T-helper 17 cell (primary cell): Measurements from ENCODE around the gene KRT72. TPM values are rescaled to one million over a fixed set of nuclear protein-coding genes. Genes with fewer than 3 reads are reported as not detected.

ENCODE experiments used
- ATAC-seq: fragments of 150-1000 bp; cut with Tn5 transposase; 2 replicates; pipeline ENCODE4 v1.10.0; 2021; ENCODE audit warnings: mild to moderate bottlenecking, moderate library complexity
- DNase-seq, 3 donors: peaks; one replicate each; pipeline versions ENCODE4 v3.0.0 to v3.0.0-alpha.2; 2020 to 2021
- H3K9me3 ChIP-seq: one replicate; pipeline ENCODE4 v1.7.0; 2013; ENCODE audit warnings: low read length, mild to moderate bottlenecking; ENCODE audit not compliant: control insufficient read depth, poor library complexity, severe bottlenecking
- H3K27ac Mint-ChIP-seq: one replicate; pipeline ENCODE4 v1.8.0; 2022; ENCODE audit warnings: mild to moderate bottlenecking, moderate library complexity, mixed read lengths
- H3K27me3 Mint-ChIP-seq: one replicate; pipeline ENCODE4 v1.8.0; 2022; ENCODE audit warnings: mixed read lengths
- H3K36me3 Mint-ChIP-seq: one replicate; pipeline ENCODE4 v1.8.0; 2022; ENCODE audit warnings: low read depth, mixed read lengths
- H3K4me1 Mint-ChIP-seq: one replicate; pipeline ENCODE4 v1.8.0; 2022; ENCODE audit warnings: mild to moderate bottlenecking, mixed read lengths
- H3K4me3 Mint-ChIP-seq: one replicate; pipeline ENCODE4 v1.8.0; 2022; ENCODE audit warnings: mild to moderate bottlenecking, moderate library complexity, mixed read lengths
- total RNA-seq, 4 donors: library from RNA in 2 of 4; stranded (reverse) in 2 of 4; gene quantifications; one replicate each; pipeline ENCODE4 v1.2.3 and lab custom pipeline; 2022 to 2026

The KRT72 gene
- total RNA-seq, 2 donors from 2014 or later, result 0.60 to 1.6 TPM

- peaks cover 2% of the 10 kb centered on the region for H3K36me3 Mint-ChIP-seq
- H3K9me3 ChIP-seq, result no peaks in the 10 kb centered on the region
- peaks cover 31% of the 10 kb centered on the region for H3K27me3 Mint-ChIP-seq
- H3K4me1 Mint-ChIP-seq, result peaks cover 19% of the 10 kb centered on the region
- H3K4me3 Mint-ChIP-seq, result no peak overlapping the region
- DNase-seq (no peak), ATAC-seq (no peak)
- no peak overlapping the region for H3K27ac Mint-ChIP-seq
These were observed 26.3 kb upstream of the KRT72 start for GRCh38 chr12:52627395-52628110.

DNA sequence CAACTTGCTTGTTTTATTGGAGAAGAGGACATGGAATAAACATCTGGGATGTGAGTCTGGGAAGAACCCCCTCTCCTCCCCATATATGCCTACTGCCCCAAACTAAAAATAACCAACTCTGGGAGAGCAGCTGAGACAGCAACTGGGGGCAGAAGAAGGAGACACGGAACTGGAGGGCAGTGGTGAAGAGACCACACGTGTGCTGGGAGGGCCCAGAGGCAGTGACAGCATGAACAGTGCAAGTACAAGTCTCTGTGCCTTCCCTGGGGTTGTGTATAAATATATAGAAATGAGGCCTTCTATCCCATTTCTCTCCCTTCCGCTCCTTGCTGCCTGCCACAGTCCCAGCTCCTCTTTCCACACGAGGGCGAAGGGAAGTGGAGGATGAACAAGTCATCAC, 21.1 kb upstream of the KRT72 start:
- H3K27ac Mint-ChIP-seq, result no peak overlapping the region
- H3K27me3 Mint-ChIP-seq, result peaks cover 29% of the 10 kb centered on the region
- peaks cover 7% of the 10 kb centered on the region for H3K36me3 Mint-ChIP-seq
- DNase-seq, result no peak
- H3K4me3 Mint-ChIP-seq, result no peak overlapping the region
- H3K4me1 Mint-ChIP-seq, result peaks cover 5% of the 10 kb centered on the region
- H3K9me3 ChIP-seq, result no peaks in the 10 kb centered on the region
- ATAC-seq, result no peak

- Mint-ChIP-seq H3K4me1 (peaks cover 21% of the 10 kb centered on the region), H3K27me3 (peaks cover 48% of the 10 kb centered on the region), H3K27ac (no peak overlapping the region), H3K4me3 (no peak overlapping the region), H3K36me3 (peaks cover 9% of the 10 kb centered on the region)
- H3K9me3 ChIP-seq, result no peaks in the 10 kb centered on the region
- DNase-seq (no peak), ATAC-seq (no peak)
These were observed 17.6 kb upstream of the KRT72 start for GRCh38 chr12:52618866-52619265.

DNA sequence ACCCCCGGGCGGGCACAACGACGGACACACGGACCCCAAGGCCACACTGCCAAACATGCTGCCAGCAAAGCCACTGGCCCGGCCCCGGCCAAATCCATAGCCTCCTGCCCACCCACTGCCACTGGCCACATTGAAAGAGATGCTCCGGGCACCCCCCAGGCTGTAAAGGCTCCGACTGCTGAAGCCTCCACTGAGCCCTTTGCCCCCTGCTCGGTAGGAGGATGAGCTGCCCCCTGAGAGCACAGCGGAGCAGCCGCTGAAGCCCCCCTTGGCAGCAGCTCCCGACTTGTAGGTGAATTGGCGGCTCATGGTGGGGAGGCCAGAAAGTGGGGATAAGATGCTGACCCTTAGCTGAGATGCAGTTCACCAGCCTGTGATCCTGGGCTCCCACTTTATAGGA, 17.0 kb upstream of the KRT72 start, which contains the start of gene KRT73:
TSS of gene KRT73 (minus strand) at position 344 of the 400 bp plus-strand sequence. CDS start at position 309, 35 bp downstream.
- H3K36me3 Mint-ChIP-seq, result peaks cover 9% of the 10 kb centered on the region
- no peak for DNase-seq
- ATAC-seq, result no peak
- H3K4me3 Mint-ChIP-seq, result no peak within 1 kb of the TSS
- peaks cover 48% of the 10 kb centered on the region for H3K27me3 Mint-ChIP-seq
- no peaks in the 10 kb centered on the region for H3K9me3 ChIP-seq
- H3K27ac Mint-ChIP-seq, result no peak within 1 kb of the TSS
- peaks cover 24% of the 10 kb centered on the region for H3K4me1 Mint-ChIP-seq

GRCh38 chr12:52617403-52617785, 16.1 kb upstream of the KRT72 start:
- Mint-ChIP-seq H3K27me3 (peaks cover 48% of the 10 kb centered on the region), H3K27ac (no peak overlapping the region), H3K4me3 (no peak overlapping the region), H3K36me3 (peaks cover 7% of the 10 kb centered on the region), H3K4me1 (peaks cover 24% of the 10 kb centered on the region)
- H3K9me3 ChIP-seq, result no peaks in the 10 kb centered on the region
- no peak for DNase-seq
- ATAC-seq, result no peak

GRCh38 chr12:52616680-52617402, 15.6 kb upstream of the KRT72 start:
- Mint-ChIP-seq H3K36me3 (peaks cover 7% of the 10 kb centered on the region), H3K4me3 (no peak overlapping the region), H3K4me1 (peaks cover 24% of the 10 kb centered on the region), H3K27ac (no peak overlapping the region), H3K27me3 (peaks cover 49% of the 10 kb centered on the region)
- ATAC-seq, result no peak
- no peak for DNase-seq
- H3K9me3 ChIP-seq, result no peaks in the 10 kb centered on the region

DNA sequence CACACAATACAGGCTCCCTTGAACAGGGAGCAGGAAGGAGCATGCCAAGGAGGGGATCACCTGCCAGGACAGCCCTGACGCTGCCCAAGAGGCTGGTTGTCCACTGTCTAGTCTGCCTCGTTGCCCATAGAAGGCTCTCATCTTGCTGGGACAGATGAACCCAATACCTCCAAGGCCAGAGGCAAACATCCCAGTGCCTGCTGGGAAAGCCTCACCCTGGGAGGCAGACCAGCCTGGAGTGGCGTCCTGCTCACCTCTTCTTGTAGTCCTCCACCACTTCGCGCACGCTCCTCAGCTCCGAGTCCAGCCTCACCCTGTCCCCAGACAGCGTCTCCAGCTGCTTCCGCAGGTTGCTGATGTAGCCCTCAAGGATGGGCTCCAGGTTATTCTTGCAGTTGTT, 14.6 kb upstream of the KRT72 start:
- ATAC-seq (no peak), DNase-seq (no peak)
- H3K27ac Mint-ChIP-seq, result peak overlapping the region; percentile 91
- no peak overlapping the region for H3K4me3 Mint-ChIP-seq
- peaks cover 7% of the 10 kb centered on the region for H3K36me3 Mint-ChIP-seq
- H3K27me3 Mint-ChIP-seq, result peaks cover 43% of the 10 kb centered on the region
- H3K4me1 Mint-ChIP-seq, result peaks cover 28% of the 10 kb centered on the region
- no peaks in the 10 kb centered on the region for H3K9me3 ChIP-seq

DNA sequence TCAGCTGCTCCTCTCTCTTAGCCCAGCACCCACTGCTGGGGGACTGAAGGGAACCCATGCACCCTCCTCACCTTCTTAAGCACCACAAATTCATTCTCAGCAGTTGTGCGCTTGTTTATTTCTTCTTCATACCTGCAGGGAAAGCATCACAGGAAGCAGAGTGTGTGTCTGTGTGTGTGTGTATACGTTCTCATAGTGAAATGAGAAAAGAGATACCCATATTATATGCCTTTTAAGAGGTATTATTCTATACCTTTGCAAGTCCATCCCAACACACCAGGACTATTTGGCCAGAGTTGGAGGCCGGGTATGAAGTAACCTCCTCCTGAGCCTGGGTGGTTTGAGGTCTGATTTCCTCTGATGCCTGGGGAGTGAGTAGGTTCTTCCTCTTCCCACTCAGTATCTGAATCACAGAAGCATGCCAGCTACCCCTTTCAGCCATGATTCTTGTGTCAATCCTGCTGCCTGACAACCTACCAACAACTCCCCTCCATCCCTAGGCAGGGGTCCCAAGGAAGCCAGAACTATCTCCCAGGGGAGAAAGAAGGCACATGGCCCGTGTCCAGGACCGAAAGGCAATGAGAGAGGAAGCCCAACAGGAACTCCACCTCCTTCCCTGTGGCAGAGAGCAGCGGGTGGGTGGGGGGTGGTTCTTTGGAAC, 14.1 kb upstream of the KRT72 start:
- no peaks in the 10 kb centered on the region for H3K9me3 ChIP-seq
- Mint-ChIP-seq H3K36me3 (peaks cover 2% of the 10 kb centered on the region), H3K27ac (peak overlapping the region; percentile 91), H3K27me3 (peaks cover 37% of the 10 kb centered on the region), H3K4me1 (peaks cover 31% of the 10 kb centered on the region), H3K4me3 (no peak overlapping the region)
- DNase-seq, result no peak
- ATAC-seq, result peak; percentile 27

DNA sequence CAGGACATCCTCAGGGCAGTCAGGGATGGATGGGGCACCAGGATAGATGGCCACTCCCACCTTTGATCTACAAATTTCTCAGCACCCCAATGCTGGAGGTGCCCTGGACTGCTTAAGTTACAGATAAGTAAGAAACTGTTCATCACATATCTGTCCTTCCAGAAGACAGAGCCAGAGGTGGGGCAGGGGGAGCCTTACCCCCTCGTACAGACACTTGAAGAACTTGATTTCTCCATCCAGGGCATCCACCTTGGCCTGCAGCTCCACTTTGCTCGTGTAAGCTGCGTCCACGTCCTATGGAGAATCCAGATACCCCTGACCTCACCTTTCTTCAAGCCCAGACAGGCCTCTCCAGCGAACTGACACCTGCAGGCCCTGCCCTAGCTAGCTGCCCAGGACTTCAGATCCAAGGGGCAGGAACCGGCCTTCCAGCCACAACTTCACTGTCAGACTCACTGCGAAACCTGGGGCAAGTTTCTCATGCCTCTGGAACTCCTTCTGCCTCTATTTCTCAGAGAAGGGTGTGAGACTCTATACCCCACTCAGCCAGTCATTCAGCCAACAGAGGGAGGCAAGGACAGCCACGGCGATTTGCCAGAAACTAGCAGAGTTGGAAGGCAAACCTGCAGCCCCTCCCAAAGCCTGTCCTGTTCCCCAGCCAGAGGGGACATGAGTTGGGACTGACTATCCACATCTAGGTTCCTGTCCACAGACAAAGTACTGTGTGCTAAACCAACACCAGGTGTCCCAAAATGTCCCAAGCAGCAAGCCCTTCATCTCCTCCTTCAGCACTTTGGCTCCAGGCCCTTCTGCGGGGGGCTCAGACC, 13.3 kb upstream of the KRT72 start:
- Mint-ChIP-seq H3K27ac (peak overlapping the region; percentile 91), H3K27me3 (peaks cover 37% of the 10 kb centered on the region), H3K4me3 (no peak overlapping the region), H3K36me3 (peaks cover 2% of the 10 kb centered on the region), H3K4me1 (peaks cover 31% of the 10 kb centered on the region)
- no peaks in the 10 kb centered on the region for H3K9me3 ChIP-seq
- DNase-seq (no peak), ATAC-seq (no peak)

- peak overlapping the region; percentile 91 for H3K27ac Mint-ChIP-seq
- H3K36me3 Mint-ChIP-seq, result peaks cover 2% of the 10 kb centered on the region
- H3K9me3 ChIP-seq, result no peaks in the 10 kb centered on the region
- ATAC-seq, result no peak
- H3K27me3 Mint-ChIP-seq, result peaks cover 37% of the 10 kb centered on the region
- H3K4me1 Mint-ChIP-seq, result peaks cover 36% of the 10 kb centered on the region
- no peak overlapping the region for H3K4me3 Mint-ChIP-seq
- no peak for DNase-seq
These were observed 12.2 kb upstream of the KRT72 start for GRCh38 chr12:52613384-52614030.

- Mint-ChIP-seq H3K27ac (peak overlapping the region; percentile 77), H3K36me3 (peaks cover 2% of the 10 kb centered on the region), H3K27me3 (peaks cover 37% of the 10 kb centered on the region), H3K4me1 (peaks cover 36% of the 10 kb centered on the region), H3K4me3 (peak overlapping the region; percentile 26)
- DNase-seq (no peak), ATAC-seq (no peak)
- H3K9me3 ChIP-seq, result no peaks in the 10 kb centered on the region
These were observed 11.4 kb upstream of the KRT72 start for GRCh38 chr12:52612431-52613383.

DNA sequence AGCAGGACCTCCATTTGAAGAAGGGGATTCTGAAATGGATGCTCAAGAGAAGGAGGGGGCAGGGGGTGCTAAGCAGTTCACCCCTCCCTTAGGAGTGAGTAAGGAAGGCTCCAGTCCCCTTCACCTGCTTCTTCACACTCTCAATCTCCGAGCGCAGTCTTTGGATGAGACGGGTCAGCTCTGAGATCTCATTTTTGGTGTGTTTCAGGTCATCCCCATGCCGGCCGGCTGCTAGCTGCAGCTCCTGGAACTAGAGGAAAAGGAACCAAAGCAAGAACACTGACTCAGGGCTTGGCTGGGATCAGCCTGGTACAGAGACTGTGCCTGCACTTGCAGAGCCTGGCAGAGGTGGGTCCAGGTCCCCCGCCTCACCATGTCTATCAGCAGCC, 9.8 kb upstream of the KRT72 start:
- DNase-seq, result no peak
- peaks cover 2% of the 10 kb centered on the region for H3K36me3 Mint-ChIP-seq

More for the DNA sequence above, 9.8 kb upstream of the KRT72 start:
- ATAC-seq, result no peak
- Mint-ChIP-seq H3K27me3 (peaks cover 32% of the 10 kb centered on the region), H3K27ac (peak overlapping the region; percentile 77), H3K4me3 (no peak overlapping the region), H3K4me1 (peaks cover 33% of the 10 kb centered on the region)
- no peaks in the 10 kb centered on the region for H3K9me3 ChIP-seq
